DMS153 (cell line): ENCODE measurements around the gene TRPT1.

Experiments
- DNase-seq: peaks from one replicate; lab custom pipeline; 2025; lab: John Stamatoyannopoulos, UW

TRPT1 gene

DNA sequence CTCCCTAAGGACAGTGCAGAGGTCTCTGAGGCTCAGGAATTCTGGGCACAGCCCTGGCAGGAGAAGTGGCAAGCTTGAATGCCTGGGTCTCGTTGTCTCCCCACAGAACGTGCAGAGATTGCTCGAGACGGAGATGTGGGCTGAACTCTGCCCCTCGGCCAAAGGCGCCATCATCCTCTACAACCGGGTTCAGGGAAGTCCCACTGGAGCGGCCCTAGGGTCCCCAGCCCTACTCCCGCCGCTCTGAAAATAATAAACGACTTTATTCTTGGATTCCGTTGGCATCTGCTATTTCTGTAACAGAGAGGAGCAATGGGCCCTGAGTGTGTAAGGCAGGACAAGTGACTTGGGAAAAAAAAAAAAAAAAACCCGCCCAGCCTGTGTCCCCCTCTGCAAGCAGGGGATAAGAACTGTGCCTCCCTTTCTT, 3.8 kb upstream of the TRPT1 start:
- no peak for DNase-seq

DNA sequence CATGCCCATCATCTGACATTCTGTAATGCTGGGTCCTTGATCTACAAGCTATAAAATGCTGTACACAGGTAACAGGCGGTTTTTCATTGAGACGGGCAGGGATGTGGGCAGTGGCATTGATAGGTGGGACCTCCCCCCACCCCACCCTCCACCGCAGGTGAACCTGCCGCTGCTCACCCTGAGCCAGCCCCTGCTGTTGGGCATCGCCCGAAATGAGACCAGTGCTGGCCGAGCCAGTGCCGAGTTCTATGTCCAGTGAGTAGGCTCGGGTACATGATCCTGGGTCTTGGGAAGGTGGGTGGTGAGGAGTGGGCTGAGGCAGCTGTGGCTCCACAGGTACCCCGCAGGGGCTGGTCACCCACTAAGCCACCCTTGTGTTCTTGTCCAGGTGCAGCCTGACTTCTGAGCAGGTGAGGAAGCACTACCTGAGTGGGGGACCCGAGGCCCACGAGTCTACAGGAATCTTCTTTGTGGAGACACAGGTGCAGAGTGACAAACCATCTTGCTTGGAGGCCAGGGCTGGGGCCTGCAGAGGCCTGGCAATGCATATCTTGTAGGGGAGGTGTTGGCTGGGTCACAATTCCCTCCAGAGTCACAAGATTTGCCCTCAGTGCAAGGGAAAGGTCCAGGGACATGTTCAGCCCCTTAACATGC, 3.2 kb upstream of the TRPT1 start:
- no peak for DNase-seq

GRCh38 chr11:64227405-64227956, 1.5 kb upstream of the TRPT1 start:
- no peak for DNase-seq

DNA sequence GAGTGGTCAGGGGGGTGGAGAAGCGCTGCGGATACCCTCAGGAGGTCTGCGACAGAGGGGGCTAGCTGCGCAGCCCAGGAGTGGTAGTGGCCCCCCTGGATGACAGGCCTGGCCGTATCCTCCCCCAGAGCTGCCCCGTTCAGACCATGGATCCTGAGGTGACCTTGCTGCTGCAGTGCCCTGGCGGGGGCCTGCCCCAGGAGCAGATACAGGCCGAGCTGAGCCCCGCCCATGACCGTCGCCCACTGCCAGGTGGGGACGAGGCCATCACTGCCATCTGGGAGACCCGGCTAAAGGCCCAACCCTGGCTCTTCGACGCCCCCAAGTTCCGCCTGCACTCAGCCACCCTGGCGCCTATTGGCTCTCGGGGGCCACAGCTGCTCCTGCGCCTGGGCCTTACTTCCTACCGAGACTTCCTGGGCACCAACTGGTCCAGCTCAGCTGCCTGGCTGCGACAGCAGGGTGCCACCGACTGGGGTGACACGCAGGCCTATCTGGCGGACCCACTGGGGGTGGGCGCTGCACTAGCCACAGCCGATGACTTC, 593 bp upstream of the TRPT1 start:
- DNase-seq: peak; percentile 59

DNA sequence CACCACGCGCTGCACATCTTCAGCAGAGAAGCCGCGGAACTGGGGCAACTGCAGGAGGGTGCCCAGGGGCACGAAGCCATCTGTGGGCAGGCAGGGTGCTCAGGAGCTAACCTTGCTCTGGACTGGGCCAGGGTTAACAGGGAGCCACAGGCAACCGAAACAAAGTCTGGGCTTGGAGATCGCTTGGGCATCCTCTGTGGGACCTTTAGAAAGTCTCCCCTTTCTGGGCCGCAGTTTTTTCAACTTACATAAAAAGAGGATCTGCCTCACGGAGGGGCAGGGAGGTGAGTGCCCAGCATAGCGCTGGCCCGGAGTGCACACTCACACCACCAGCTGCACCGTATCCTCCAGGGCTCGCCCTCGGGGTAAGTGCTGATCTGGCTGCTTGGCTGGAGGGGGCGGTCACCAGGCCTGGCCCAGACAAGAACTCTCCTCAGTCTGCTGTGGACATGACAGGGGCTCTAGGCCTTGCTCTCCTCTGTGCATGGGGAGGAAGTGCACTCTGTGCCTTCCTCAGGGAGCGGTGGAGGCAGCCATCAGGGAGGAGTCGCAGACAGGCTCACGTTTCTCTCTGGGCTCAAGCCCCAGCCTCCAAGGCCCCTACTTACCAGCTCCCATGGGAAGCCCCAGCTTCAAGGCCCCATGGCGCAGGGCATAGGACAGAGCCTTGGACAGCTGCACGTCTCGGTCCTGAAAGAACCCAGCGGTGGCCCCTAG, 937 bp downstream of the TRPT1 start:
- no peak for DNase-seq

DNA sequence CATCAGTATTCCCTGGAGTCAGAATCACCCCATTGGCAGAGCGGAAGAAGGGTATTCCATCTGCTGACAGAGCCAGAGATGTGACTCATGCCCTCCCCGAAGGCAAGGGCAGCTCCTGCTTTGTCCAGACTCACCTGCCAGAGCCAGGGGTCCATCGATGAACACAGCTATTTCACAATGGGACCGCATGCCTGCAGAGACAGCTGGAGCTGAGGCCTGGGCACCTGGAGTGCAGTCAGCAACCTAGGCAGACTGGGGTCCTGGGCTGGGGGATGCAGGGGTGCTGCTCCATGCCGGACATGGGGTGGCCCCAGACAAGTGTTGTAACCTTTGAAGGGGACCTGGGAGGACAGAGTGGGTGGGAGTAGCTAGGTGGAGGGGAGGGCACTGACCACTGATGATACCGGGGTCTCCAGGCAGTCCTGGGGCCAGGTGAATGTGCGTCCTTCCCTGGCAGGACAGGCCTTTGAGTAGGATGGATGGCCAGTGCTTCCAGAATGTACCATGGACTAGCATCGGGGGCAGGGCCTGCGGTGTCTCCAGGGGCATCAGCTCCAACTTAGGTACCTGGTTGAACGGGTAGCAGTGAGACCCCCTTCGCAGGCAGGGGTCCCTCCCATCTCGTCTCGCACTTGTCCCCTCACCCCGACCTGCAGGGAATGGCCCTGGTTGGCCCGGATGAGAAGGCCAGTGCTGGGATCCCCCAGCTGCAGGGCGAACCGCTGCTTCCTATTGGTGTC, 1.7 kb downstream of the TRPT1 start:
- no peak for DNase-seq

- DNase-seq: peak; percentile 73
Observed at GRCh38 chr11:64223001-64223651, 2.9 kb downstream of the TRPT1 start.

- DNase-seq: no peak
Observed at GRCh38 chr11:64222651-64223000, 3.4 kb downstream of the TRPT1 start.

DNA sequence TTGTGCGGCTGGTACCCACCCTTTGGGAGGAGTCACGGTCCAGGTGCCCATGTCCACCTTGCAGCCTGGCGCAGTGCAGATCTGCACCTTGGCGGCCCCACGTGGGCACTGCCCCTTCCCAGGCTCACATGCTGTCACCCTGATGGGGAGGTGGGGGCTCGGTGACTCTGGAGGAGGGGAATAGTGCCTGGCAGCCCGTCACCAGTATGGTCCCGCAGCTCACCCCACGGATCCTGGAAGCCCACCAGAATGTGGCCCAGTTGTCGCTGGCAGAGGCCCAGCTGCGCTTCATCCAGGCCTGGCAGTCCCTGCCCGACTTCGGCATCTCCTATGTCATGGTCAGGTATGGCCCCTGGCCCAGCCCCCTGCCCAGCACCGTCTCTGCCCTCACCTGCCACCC, 5.2 kb downstream of the TRPT1 start:
- DNase-seq: no peak

- DNase-seq: no peak
Observed at GRCh38 chr11:64220271-64220670, 5.7 kb downstream of the TRPT1 start.

DNA sequence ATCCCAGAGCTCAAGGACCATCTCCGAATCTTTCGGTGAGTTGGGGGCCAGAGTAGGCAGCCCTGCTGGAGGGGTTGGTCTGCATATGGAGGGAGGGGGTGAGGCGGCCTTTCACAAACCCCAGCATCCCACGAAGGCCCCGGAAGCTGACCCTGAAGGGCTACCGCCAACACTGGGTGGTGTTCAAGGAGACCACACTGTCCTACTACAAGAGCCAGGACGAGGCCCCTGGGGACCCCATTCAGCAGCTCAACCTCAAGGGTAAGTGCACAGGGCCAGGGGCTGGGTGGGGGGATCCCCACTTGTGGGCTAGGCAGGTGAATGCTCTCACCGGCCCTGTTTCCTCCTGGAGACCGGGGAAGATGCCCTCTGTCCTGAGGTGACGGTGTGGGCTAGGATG, 6.2 kb downstream of the TRPT1 start:
- DNase-seq: no peak

- DNase-seq: no peak
Observed at GRCh38 chr11:64219354-64219684, 6.7 kb downstream of the TRPT1 start.

- no peak for DNase-seq
Observed at GRCh38 chr11:64218628-64219353, 7.2 kb downstream of the TRPT1 start.

DNA sequence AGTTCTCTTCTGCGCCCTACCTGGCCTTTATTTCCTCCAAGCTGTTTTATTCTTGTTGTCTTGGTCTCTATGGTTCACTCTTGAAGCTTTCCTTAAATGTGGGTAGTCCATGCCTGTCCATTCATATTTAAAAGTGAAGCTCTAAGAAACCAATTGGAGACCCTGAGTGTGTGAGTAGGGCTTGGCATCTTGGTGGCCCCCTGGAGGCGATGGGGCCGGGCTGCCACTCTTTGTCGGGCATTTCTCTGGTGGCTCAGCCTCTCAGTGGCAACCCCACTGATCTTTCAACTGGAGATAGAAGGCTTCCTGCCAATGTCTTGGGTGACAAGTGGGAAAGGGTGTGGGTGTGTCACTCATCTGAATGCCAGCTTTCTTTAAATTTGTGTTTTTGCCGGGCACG, 9.1 kb downstream of the TRPT1 start:
- no peak for DNase-seq

- DNase-seq: no peak
Observed at GRCh38 chr11:64211181-64211872, 14.7 kb downstream of the TRPT1 start.

DNA sequence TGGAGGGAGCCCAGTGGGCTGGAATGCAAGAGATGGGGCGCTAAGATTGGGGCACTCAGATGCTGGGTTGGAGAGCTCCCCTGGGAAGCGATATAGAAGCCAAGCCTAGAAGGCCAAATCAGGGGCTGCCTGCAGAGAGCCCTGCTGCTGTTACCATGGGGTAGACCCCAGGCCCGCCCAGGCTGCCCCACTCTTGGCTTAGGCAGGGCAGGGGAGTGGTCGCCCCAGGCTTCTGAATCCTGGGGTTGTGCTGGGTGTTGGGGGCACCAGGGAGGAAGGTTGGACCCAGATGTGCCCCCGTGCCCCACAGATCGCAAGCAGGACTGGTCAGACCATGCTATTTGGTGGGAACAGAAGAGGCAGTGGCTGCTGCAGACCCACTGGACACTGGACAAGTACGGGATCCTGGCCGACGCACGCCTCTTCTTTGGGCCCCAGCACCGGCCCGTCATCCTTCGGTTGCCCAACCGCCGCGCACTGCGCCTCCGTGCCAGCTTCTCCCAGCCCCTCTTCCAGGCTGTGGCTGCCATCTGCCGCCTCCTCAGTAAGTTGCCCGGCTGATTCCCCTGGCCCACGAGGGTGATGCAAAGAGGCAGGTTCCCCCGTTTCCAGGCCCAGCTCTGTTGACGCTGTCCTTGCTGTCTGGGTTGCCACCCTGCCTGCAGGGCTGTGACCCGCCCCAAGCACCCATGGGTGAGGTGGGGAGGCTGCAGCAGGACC, 15.5 kb downstream of the TRPT1 start:
- no peak for DNase-seq

DNA sequence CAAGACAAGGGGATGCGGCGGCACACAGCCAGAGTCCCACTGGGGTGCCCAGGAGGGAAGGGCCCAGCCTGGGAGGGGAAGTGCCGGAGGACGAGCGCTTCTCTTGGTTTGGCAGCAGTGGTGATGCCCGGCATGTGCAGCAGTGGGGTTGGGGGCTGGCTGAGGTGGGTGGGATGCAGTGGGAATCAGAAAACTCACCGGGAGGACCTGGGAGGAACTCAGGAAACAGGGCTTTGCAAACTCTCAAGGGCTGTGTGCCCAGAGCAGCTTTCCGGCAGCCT, 16.5 kb downstream of the TRPT1 start:
- DNase-seq: no peak

- no peak for DNase-seq
Observed at GRCh38 chr11:64208796-64209562, 17.0 kb downstream of the TRPT1 start.

GRCh38 chr11:64208086-64208795, 17.7 kb downstream of the TRPT1 start:
- DNase-seq: no peak
